ENCODE measurements around the gene CHCHD3.
"Not testable (repeated sequence)": the region's sequence is repeated elsewhere in the genome, so short reads cannot be mapped to it uniquely, and the experiment has no call there.

Gene CHCHD3

GRCh38 chr7:133003052-133003910, 78.6 kb downstream of the CHCHD3 start:
- DNase-seq (ENCODE audit: low spot score), result no peak

GRCh38 chr7:133001727-133002126, 80.2 kb downstream of the CHCHD3 start:
- no peak for DNase-seq (ENCODE audit: low spot score)

- DNase-seq (ENCODE audit: low spot score), result no peak
These were observed 82.0 kb downstream of the CHCHD3 start for GRCh38 chr7:132999845-133000244.

GRCh38 chr7:132998763-132999162, 83.1 kb downstream of the CHCHD3 start:
- no peak for DNase-seq (ENCODE audit: low spot score)

GRCh38 chr7:132997505-132997904, 84.4 kb downstream of the CHCHD3 start:
- no peak for DNase-seq (ENCODE audit: low spot score)

- DNase-seq (ENCODE audit: low spot score), result no peak
These were observed 85.2 kb downstream of the CHCHD3 start for GRCh38 chr7:132996581-132997242.

GRCh38 chr7:132993377-132994013, 88.4 kb downstream of the CHCHD3 start:
- DNase-seq (ENCODE audit: low spot score), result no peak

GRCh38 chr7:132991615-132992587, 90.0 kb downstream of the CHCHD3 start:
- no peak for DNase-seq (ENCODE audit: low spot score)

- DNase-seq (ENCODE audit: low spot score), result no peak
These were observed 93.8 kb downstream of the CHCHD3 start for GRCh38 chr7:132988117-132988516.

GRCh38 chr7:132980402-132980801, 101.5 kb downstream of the CHCHD3 start:
- no peak for DNase-seq (ENCODE audit: low spot score)

- no peak for DNase-seq (ENCODE audit: low spot score)
These were observed 102.4 kb downstream of the CHCHD3 start for GRCh38 chr7:132979524-132979923.

GRCh38 chr7:132977234-132977633, 104.7 kb downstream of the CHCHD3 start:
- DNase-seq (ENCODE audit: low spot score), result no peak

- no peak for DNase-seq (ENCODE audit: low spot score)
These were observed 109.1 kb downstream of the CHCHD3 start for GRCh38 chr7:132972745-132973144.

- DNase-seq (ENCODE audit: low spot score), result no peak
These were observed 111.6 kb downstream of the CHCHD3 start for GRCh38 chr7:132970257-132970656.

- DNase-seq (ENCODE audit: low spot score), result no peak
These were observed 112.4 kb downstream of the CHCHD3 start for GRCh38 chr7:132969520-132969919.

- DNase-seq (ENCODE audit: low spot score), result not testable (repeated sequence)
These were observed 114.4 kb downstream of the CHCHD3 start for GRCh38 chr7:132967470-132967848.

- DNase-seq (ENCODE audit: low spot score), result no peak
These were observed 115.0 kb downstream of the CHCHD3 start for GRCh38 chr7:132966754-132967469.

- DNase-seq (ENCODE audit: low spot score), result no peak
These were observed 115.9 kb downstream of the CHCHD3 start for GRCh38 chr7:132965951-132966350.

GRCh38 chr7:132964876-132965275, 117.0 kb downstream of the CHCHD3 start:
- no peak for DNase-seq (ENCODE audit: low spot score)

GRCh38 chr7:132959891-132960290, 122.0 kb downstream of the CHCHD3 start:
- DNase-seq (ENCODE audit: low spot score), result no peak

GRCh38 chr7:132956556-132956955, 125.3 kb downstream of the CHCHD3 start:
- no peak for DNase-seq (ENCODE audit: low spot score)

All from NAMALWA (cell line).